HCT116 (cell line): ENCODE data around the gene SLMAP. TPM values are rescaled to one million over a fixed set of nuclear protein-coding genes. Genes with fewer than 3 reads are reported as not detected.

Source experiments
- ATAC-seq: fragments of 200-7000 bp; cut with Tn5 transposase; 2 replicates; pipeline ENCODE4 v1.9.1; 2020; ENCODE audit warnings: mild to moderate bottlenecking, moderate library complexity
- BruUV-seq: library from RNA; stranded (reverse); fragments of 400-500 nt; replicated peaks from 2 replicates; lab custom pipeline; 2021; lab: Mats Ljungman, UMichigan
- CTCF ChIA-PET: fragments of 300-600 bp; sonication (Branson Sonifier 250); formaldehyde crosslinking; loops from one replicate; lab custom pipeline; 2021; ENCODE audit warnings: antibody characterized with exemption; lab: Charles Lee
- POLR2A ChIA-PET: fragments of 300-600, 350-600 bp; sonication (Branson Sonifier 250); formaldehyde crosslinking; loops from one replicate; lab custom pipeline; 2021; ENCODE audit warnings: antibody characterized with exemption; lab: Charles Lee
- RAD21 ChIA-PET, 2 experiments: fragments of 300-600 bp; sonication (Branson Sonifier 250); formaldehyde crosslinking; loops; one replicate each; lab custom pipeline; 2023; ENCODE audit warnings: low total read pairs in 2 of 2; ENCODE audit not compliant: uncharacterized antibody in 2 of 2, unreplicated experiment in 2 of 2, low non-redundant PET in 1 of 2; lab: Charles Lee
- DNase-seq: peaks from one replicate; pipeline ENCODE4 v3.0.0-alpha.2; 2010; ENCODE audit warnings: low read depth, low spot score
- H2AFZ ChIP-seq: fragments of 200-600 bp; shearing (Covaris generic), sonication (generic); 2 replicates; pipeline ENCODE4 v1.6.1; 2017; ENCODE audit warnings: low read depth, mixed run types, mixed read lengths, antibody characterized with exemption, low read length; ENCODE audit not compliant: poor library complexity, severe bottlenecking
- H3K27ac ChIP-seq: 2 replicates; pipeline ENCODE4 v1.5.1; 2012; ENCODE audit warnings: low read depth, low read length
- H3K27me3 ChIP-seq: fragments of 200-600 bp; sonication (generic); 2 replicates; pipeline ENCODE4 v1.6.1; 2016; ENCODE audit warnings: mixed run types, low read length, mixed read lengths; ENCODE audit not compliant: insufficient read depth
- H3K36me3 ChIP-seq, 2 experiments: fragments of 200-500 bp in 1 of 2; fragments of 200-600 bp in 1 of 2; sonication (Bioruptor generic) in 1 of 2; sonication (generic) in 1 of 2; 2 replicates each; pipeline versions ENCODE4 v1.5.1 to v1.6.1; 2014 to 2016; ENCODE audit warnings: low read length in 2 of 2, inconsistent platforms in 1 of 2, mixed read lengths in 1 of 2, mixed run types in 1 of 2; ENCODE audit not compliant: insufficient read depth in 2 of 2, control insufficient read depth in 1 of 2
- H3K4me1 ChIP-seq, 2 experiments: fragments of 200-600 bp in 1 of 2; sonication (generic) in 1 of 2; 2 replicates each; pipeline versions ENCODE4 v1.5.1 to v1.6.1; 2012 to 2017; ENCODE audit warnings: low read length in 2 of 2, inconsistent platforms in 1 of 2, mild to moderate bottlenecking in 1 of 2, mixed read lengths in 1 of 2, mixed run types in 1 of 2, moderate library complexity in 1 of 2; ENCODE audit not compliant: insufficient read depth in 2 of 2, control insufficient read depth in 1 of 2
- H3K4me2 ChIP-seq: fragments of 200-600 bp; sonication (generic); 2 replicates; pipeline ENCODE4 v1.6.1; 2017; ENCODE audit warnings: mixed run types, low read length, mixed read lengths
- H3K4me3 ChIP-seq, 2 experiments: fragments of 200-600 bp in 1 of 2; sonication (generic) in 1 of 2; replicated peaks in 1 of 2; 2 replicates each; pipeline ENCODE4 v1.5.1; 2011 to 2016; ENCODE audit warnings: low read length in 2 of 2, control low read depth in 1 of 2, low read depth in 1 of 2, mild to moderate bottlenecking in 1 of 2, mixed read lengths in 1 of 2, mixed run types in 1 of 2
- H3K79me2 ChIP-seq: fragments of 200-600 bp; sonication (generic); 2 replicates; pipeline ENCODE4 v1.6.1; 2017; ENCODE audit warnings: mild to moderate bottlenecking, mixed run types, low read length, moderate library complexity, mixed read lengths; ENCODE audit not compliant: insufficient read depth
- H3K9ac ChIP-seq: fragments of 200-600 bp; sonication (generic); 2 replicates; pipeline ENCODE4 v1.6.1; 2016; ENCODE audit warnings: low read length, mixed read lengths
- H3K9me2 ChIP-seq: fragments of 200-600 bp; sonication (generic), shearing (Covaris generic); 2 replicates; pipeline ENCODE4 v1.6.1; 2017; ENCODE audit warnings: mixed run types, mild to moderate bottlenecking, moderate library complexity; ENCODE audit not compliant: insufficient read depth
- H3K9me3 ChIP-seq, 2 experiments: fragments of 200-500 bp in 1 of 2; fragments of 200-600 bp in 1 of 2; sonication (Bioruptor generic) in 1 of 2; sonication (generic) in 1 of 2; 2 replicates each; pipeline ENCODE4 v1.6.1; 2014 to 2017; ENCODE audit warnings: low read length in 2 of 2, mixed read lengths in 2 of 2, inconsistent platforms in 1 of 2, low read depth in 1 of 2, mild to moderate bottlenecking in 1 of 2, mixed run types in 1 of 2, moderate library complexity in 1 of 2; ENCODE audit not compliant: control insufficient read depth in 1 of 2, insufficient read depth in 1 of 2
- H4K20me1 ChIP-seq: fragments of 200-600 bp; sonication (generic), shearing (Covaris generic); 2 replicates; pipeline ENCODE4 v1.6.1; 2017; ENCODE audit warnings: mixed run types, mild to moderate bottlenecking, moderate library complexity; ENCODE audit not compliant: insufficient read depth
- ATF3 ChIP-seq: IDR thresholded peaks from 2 replicates; pipeline ENCODE4 v1.6.1; 2012
- CEBPB ChIP-seq: IDR thresholded peaks from 2 replicates; pipeline ENCODE4 v1.6.1; 2012; ENCODE audit warnings: low read depth
- EGR1 ChIP-seq: IDR thresholded peaks from 2 replicates; pipeline ENCODE4 v1.6.1; 2012; ENCODE audit warnings: low read depth
- ELF1 ChIP-seq: IDR thresholded peaks from 2 replicates; pipeline ENCODE4 v1.6.1; 2012; ENCODE audit warnings: low read depth, borderline replicate concordance
- EZH2phosphoT487 ChIP-seq: fragments of 200-600 bp; IDR thresholded peaks from 2 replicates; pipeline ENCODE4 v1.6.1; 2018; ENCODE audit warnings: antibody characterized with exemption, borderline replicate concordance
- FOSL1 ChIP-seq: IDR thresholded peaks from 2 replicates; pipeline ENCODE4 v1.6.1; 2012; ENCODE audit warnings: low read depth
- POLR2A ChIP-seq: IDR thresholded peaks from 2 replicates; pipeline ENCODE4 v1.7.0; 2011; ENCODE audit warnings: borderline replicate concordance; ENCODE audit not compliant: insufficient read depth, insufficient read length; ENCODE audit errors: extremely low read depth
- SRF ChIP-seq: IDR thresholded peaks from 2 replicates; pipeline ENCODE4 v1.6.1; 2012; ENCODE audit warnings: low read depth
- TCF7L2 ChIP-seq: IDR thresholded peaks from 2 replicates; pipeline ENCODE4 v1.7.0; 2011; ENCODE audit warnings: borderline replicate concordance, inconsistent platforms; ENCODE audit not compliant: insufficient read depth, insufficient read length; ENCODE audit errors: extremely low read depth
- YY1 ChIP-seq: IDR thresholded peaks from 2 replicates; pipeline ENCODE4 v1.6.1; 2011; ENCODE audit warnings: low read length, low read depth, moderate library complexity, mild to moderate bottlenecking; ENCODE audit not compliant: insufficient replicate concordance; ENCODE audit errors: extremely low read depth
- ZBTB33 ChIP-seq: IDR thresholded peaks from 2 replicates; pipeline ENCODE4 v1.6.1; 2011; ENCODE audit warnings: mild to moderate bottlenecking, low read length, moderate library complexity; ENCODE audit not compliant: insufficient replicate concordance; ENCODE audit errors: extremely low read depth
- intact Hi-C: fragments of 100-400 bp; cut with micrococcal nuclease; formaldehyde crosslinking; loops from 2 replicates; pipeline ENCODE4 v1.10.0; 2022
- total RNA-seq: library from RNA; stranded (reverse); gene quantifications from one replicate; pipeline ENCODE4 v1.2.1, GENCODE V29; 2021; ENCODE audit not compliant: unreplicated experiment
- TF ChIP-seq, protein P1 (sequence below), 3 experiments: fragments of 200-600 bp in 1 of 3; sonication (generic) in 1 of 3; IDR thresholded peaks in 2 of 3; conservative IDR thresholded peaks in 1 of 3; 2 replicates each; pipeline ENCODE4 v1.5.1; 2012 to 2017; ENCODE audit warnings: low read depth in 2 of 3, low read length in 2 of 3, antibody characterized with exemption in 1 of 3, borderline replicate concordance in 1 of 3, control low read depth in 1 of 3, mild to moderate bottlenecking in 1 of 3, mixed read lengths in 1 of 3, mixed run types in 1 of 3, moderate library complexity in 1 of 3; ENCODE audit not compliant: insufficient read depth in 1 of 3
- TF ChIP-seq, protein P2 (sequence below): IDR thresholded peaks from 2 replicates; pipeline ENCODE4 v1.6.1; 2012

Gene SLMAP
- total RNA-seq, 1 experiment from 2014 or later = 81.0 TPM

GRCh38 chr3:57826952-57827723 lies 71.0 kb downstream of the SLMAP start:
- BruUV-seq = no TSS peak
- POLR2A ChIA-PET = no interaction called here
- Histone ChIP-seq H4K20me1 (peaks cover 8% of the 10 kb centered on the region; the same call in 1 of the 2 replicates), H3K9ac (no peak overlapping the region), H3K4me2 (peak overlapping the region; percentile 11; the same call in 1 of the 2 replicates), H3K36me3 (0 out of 4 replicates have a peak, but pooled peaks cover 0 to 6% of the 10 kb centered on the region in 2 experiments), H3K27ac (no peak overlapping the region), H2AFZ (no peak overlapping the region), H3K4me1 (peaks cover 8 to 25% of the 10 kb centered on the region in 2 experiments), H3K9me3 (no peaks in the 10 kb centered on the region), H3K9me2 (no peaks in the 10 kb centered on the region), H3K4me3 (no peak overlapping the region), H3K79me2 (peaks cover 86% of the 10 kb centered on the region), H3K27me3 (no peaks in the 10 kb centered on the region)
- intact Hi-C loops = loop anchor here (5.0 kb wide), 1 partner anchor 180 kb away; no protein-coding TSS in a partner anchor
- DNase-seq (no peak), ATAC-seq (peak; percentile 82)
- RAD21 ChIA-PET = no interaction called here
- CTCF ChIA-PET = no interaction called here
- TF ChIP-seq CEBPB (peak; percentile 37; the same call in 1 of the 2 replicates), EZH2phosphoT487 (no peak), ATF3 (no peak)

DNA sequence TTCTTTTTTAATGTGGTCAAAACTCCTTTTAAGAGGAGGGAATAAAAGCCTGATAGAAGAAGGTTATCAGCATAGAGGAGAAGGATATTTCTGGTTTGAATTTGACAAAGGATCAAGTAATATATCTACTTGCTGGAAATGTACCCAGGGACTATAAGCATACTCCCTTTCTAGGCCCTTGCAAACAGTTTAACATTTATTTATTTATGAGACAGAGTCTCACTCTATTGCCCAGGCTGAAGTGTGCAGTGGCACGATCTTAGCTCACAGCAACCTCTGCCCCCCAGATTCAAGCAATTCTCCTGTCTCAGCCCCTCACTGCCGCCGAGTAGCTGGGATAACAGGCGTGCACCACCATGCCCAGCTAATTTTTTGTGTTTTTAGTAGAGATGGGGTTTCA lies 71.6 kb downstream of the SLMAP start:
- no peak overlapping the region for H3K27ac ChIP-seq
- BruUV-seq = no TSS peak
- no peak overlapping the region for H3K9ac ChIP-seq
- no peak overlapping the region for H2AFZ ChIP-seq
- ChIA-PET CTCF (no interaction called here), RAD21 (no interaction called here), POLR2A (no interaction called here)
- H4K20me1 ChIP-seq = peaks cover 8% of the 10 kb centered on the region; the same call in 1 of the 2 replicates
- peaks cover 86% of the 10 kb centered on the region for H3K79me2 ChIP-seq
- ATAC-seq = peak; percentile 17; the same call in 1 of the 2 replicates
- no peak for DNase-seq
- 0 out of 4 replicates have a peak, but pooled peaks cover 0 to 6% of the 10 kb centered on the region in 2 experiments for H3K36me3 ChIP-seq
- H3K9me2 ChIP-seq = no peaks in the 10 kb centered on the region
- H3K4me3 ChIP-seq = no peak overlapping the region
- intact Hi-C loops = loop anchor here (5.0 kb wide), 1 partner anchor 180 kb away; no protein-coding TSS in a partner anchor
- H3K4me1 ChIP-seq = peaks cover 8 to 25% of the 10 kb centered on the region in 2 experiments
- H3K27me3 ChIP-seq = no peaks in the 10 kb centered on the region
- H3K4me2 ChIP-seq = peak overlapping the region; percentile 11; the same call in 1 of the 2 replicates
- no peaks in the 10 kb centered on the region for H3K9me3 ChIP-seq
- no peak for TF ChIP-seq TCF7L2
- TF ChIP-seq ATF3 = no peak
- no peak for TF ChIP-seq CEBPB
- TF ChIP-seq, protein P1, sequence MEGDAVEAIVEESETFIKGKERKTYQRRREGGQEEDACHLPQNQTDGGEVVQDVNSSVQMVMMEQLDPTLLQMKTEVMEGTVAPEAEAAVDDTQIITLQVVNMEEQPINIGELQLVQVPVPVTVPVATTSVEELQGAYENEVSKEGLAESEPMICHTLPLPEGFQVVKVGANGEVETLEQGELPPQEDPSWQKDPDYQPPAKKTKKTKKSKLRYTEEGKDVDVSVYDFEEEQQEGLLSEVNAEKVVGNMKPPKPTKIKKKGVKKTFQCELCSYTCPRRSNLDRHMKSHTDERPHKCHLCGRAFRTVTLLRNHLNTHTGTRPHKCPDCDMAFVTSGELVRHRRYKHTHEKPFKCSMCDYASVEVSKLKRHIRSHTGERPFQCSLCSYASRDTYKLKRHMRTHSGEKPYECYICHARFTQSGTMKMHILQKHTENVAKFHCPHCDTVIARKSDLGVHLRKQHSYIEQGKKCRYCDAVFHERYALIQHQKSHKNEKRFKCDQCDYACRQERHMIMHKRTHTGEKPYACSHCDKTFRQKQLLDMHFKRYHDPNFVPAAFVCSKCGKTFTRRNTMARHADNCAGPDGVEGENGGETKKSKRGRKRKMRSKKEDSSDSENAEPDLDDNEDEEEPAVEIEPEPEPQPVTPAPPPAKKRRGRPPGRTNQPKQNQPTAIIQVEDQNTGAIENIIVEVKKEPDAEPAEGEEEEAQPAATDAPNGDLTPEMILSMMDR (IDR thresholded peaks at IDR 0.05 in 2 of 3, conservative IDR thresholded peaks at IDR 0.05 in 1 of 3; ENCODE audit: borderline replicate concordance in 1 of 3, insufficient read depth in 1 of 3, low read depth in 2 of 3, low read length in 2 of 3) = no peak
- TF ChIP-seq, protein P2, sequence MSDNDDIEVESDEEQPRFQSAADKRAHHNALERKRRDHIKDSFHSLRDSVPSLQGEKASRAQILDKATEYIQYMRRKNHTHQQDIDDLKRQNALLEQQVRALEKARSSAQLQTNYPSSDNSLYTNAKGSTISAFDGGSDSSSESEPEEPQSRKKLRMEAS = no peak
- no peak for TF ChIP-seq SRF
- no peak for TF ChIP-seq ELF1
- no peak for TF ChIP-seq EGR1
- no peak for TF ChIP-seq FOSL1
- no peak for TF ChIP-seq ZBTB33
- TF ChIP-seq POLR2A = no peak
- TF ChIP-seq YY1 = no peak
